Endodermal cell (in vitro differentiated cells): Measurements from ENCODE around the gene RAB15. TPM values are rescaled to one million over a fixed set of nuclear protein-coding genes. Genes with fewer than 3 reads are reported as not detected.

ENCODE experiments used
- DNase-seq: peaks from one replicate; pipeline ENCODE4 v3.0.0-alpha.2; 2017
- H3K27ac ChIP-seq: 2 replicates; pipeline ENCODE4 v1.5.1; 2013; ENCODE audit warnings: mild to moderate bottlenecking, low read depth, low read length, moderate library complexity
- H3K27me3 ChIP-seq: 2 replicates; pipeline ENCODE4 v1.6.1; 2013; ENCODE audit warnings: mild to moderate bottlenecking, low read length, moderate library complexity; ENCODE audit not compliant: insufficient read depth, control insufficient read depth, poor library complexity, severe bottlenecking
- H3K36me3 ChIP-seq: 2 replicates; pipeline ENCODE4 v1.7.0; 2013; ENCODE audit warnings: mild to moderate bottlenecking, low read length, moderate library complexity; ENCODE audit not compliant: control insufficient read depth, insufficient read depth
- H3K4me1 ChIP-seq: one replicate; pipeline ENCODE4 v1.7.0; 2013; ENCODE audit warnings: low read length; ENCODE audit not compliant: control insufficient read depth, insufficient read depth
- H3K4me3 ChIP-seq: 2 replicates; pipeline ENCODE4 v1.5.1; 2013; ENCODE audit warnings: mild to moderate bottlenecking, low read length, moderate library complexity
- H3K9ac ChIP-seq: 2 replicates; pipeline ENCODE4 v1.6.1; 2013; ENCODE audit warnings: mild to moderate bottlenecking, low read length, moderate library complexity; ENCODE audit not compliant: poor library complexity, severe bottlenecking; ENCODE audit errors: extremely low read depth
- H3K9me3 ChIP-seq: 2 replicates; pipeline ENCODE4 v1.6.1; 2013; ENCODE audit warnings: mild to moderate bottlenecking, low read length, moderate library complexity; ENCODE audit not compliant: control insufficient read depth
- H3K27ac Mint-ChIP-seq: 2 replicates; pipeline ENCODE4 v1.8.0; 2020; ENCODE audit warnings: mixed read lengths
- H3K27me3 Mint-ChIP-seq: 2 replicates; pipeline ENCODE4 v1.8.0; 2021; ENCODE audit warnings: mild to moderate bottlenecking, mixed read lengths; ENCODE audit not compliant: insufficient read depth
- H3K36me3 Mint-ChIP-seq: 2 replicates; pipeline ENCODE4 v1.8.0; 2020; ENCODE audit warnings: low read depth, mixed read lengths
- H3K4me1 Mint-ChIP-seq: 2 replicates; pipeline ENCODE4 v1.8.0; 2020; ENCODE audit warnings: mixed read lengths
- H3K4me3 Mint-ChIP-seq: 2 replicates; pipeline ENCODE4 v1.8.0; 2020; ENCODE audit warnings: mild to moderate bottlenecking, moderate library complexity, mixed read lengths
- H3K9me3 Mint-ChIP-seq: 2 replicates; pipeline ENCODE4 v1.8.0; 2020; ENCODE audit warnings: mild to moderate bottlenecking, mixed read lengths
- WGBS, 2 experiments: methylation state at CpG; one replicate each; pipeline versions ENCODE4 v1.1.5 to v1.1.7; 2013; ENCODE audit warnings: missing lambda C conversion rate in 2 of 2, mixed read lengths in 1 of 2; ENCODE audit not compliant: insufficient coverage in 1 of 2, insufficient read length in 1 of 2; 5-methylcytosine and 5-hydroxymethylcytosine counted together
- total RNA-seq, 2 donors: library from RNA; stranded (reverse); fragmentation: NEBNext Ultra II Directional in 1 of 2; extraction: Animal tissue kit (Norgen Biotek cat#: 25700) in 1 of 2; gene quantifications; 2 replicates in 1 of 2; 3 replicates in 1 of 2; pipeline ENCODE4 v1.2.1, GENCODE V29; 2021
- TF ChIP-seq, protein P1 (sequence below): fragments of 200-600 bp; sonication (generic); conservative IDR thresholded peaks from 2 replicates; pipeline ENCODE4 v1.5.0; 2021; ENCODE audit warnings: antibody characterized with exemption, mild to moderate bottlenecking

Gene RAB15
- total RNA-seq, 2 donors from 2014 or later, result 48.7 to 77.2 TPM

DNA sequence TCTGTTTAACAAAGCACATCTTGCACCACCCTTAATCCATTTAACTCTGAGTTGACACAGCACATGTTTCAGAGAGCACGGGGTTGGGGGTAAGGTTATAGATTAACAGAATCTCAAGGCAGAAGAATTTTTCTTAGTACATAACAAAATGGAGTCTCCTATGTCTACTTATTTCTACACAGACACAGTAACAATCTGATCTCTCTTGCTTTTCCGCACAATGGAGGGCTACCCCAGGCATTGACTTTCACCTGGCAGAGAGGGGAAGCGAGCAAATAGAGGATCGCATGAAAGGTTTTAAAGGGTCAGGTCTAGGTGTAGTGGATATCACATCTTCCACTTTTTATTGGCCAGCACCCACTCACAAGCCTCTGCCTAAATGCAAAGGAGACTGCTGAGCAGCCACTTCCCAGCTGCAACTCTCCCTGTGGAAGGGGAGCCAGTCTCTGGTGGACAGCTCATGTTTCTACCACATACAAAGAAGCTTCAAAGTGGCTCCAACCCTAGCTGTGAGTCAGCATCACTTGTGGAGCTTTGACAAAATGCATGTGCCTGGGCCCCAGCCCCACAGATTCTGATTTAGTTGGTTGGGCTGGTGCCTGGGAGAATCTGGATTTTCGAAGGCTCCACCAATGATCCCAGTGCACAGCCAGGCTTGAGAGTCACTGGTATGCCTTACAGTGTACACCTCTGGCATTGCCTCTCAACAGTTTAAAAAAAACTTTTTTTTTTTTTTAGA, 7.4 kb upstream of the RAB15 start:
- Mint-ChIP-seq H3K4me3 (no peak overlapping the region), H3K27ac (peak overlapping the region; percentile 92)
- DNase-seq, result no peak

DNA sequence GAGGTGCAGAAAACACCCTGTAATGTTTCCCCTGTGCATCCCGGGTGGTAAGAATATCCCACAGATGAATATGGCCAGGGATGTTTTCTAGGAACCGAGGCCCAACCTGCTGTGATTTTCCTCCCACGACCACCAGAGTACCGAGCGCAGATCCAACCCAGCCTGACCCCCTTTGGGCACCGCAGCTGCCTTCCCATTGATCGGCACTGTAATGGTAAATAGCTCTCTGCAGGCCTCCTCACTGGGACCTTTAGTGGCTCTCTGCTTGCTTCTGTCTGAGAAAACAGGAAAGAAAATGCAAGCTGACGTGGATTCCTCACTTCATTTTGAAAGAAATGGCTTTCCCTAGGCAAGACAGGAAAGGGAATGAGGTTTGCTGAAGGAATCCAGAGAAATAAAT, 2.4 kb upstream of the RAB15 start:
- H3K9me3 Mint-ChIP-seq, result no peaks in the 10 kb centered on the region
- Histone ChIP-seq H3K36me3 (no peaks in the 10 kb centered on the region), H3K4me3 (no peak overlapping the region), H3K9me3 (no peaks in the 10 kb centered on the region), H3K4me1 (peaks cover 6% of the 10 kb centered on the region), H3K27me3 (no peaks in the 10 kb centered on the region), H3K27ac (no peak overlapping the region), H3K9ac (no peak overlapping the region)
- peak overlapping the region; percentile 87 for H3K27ac Mint-ChIP-seq
- H3K36me3 Mint-ChIP-seq, result no peaks in the 10 kb centered on the region
- no peak overlapping the region for H3K4me3 Mint-ChIP-seq
- WGBS, 2 experiments, result 41 to 56% methylated on average over 8 of the region's 8 CpGs
- peaks cover 2% of the 10 kb centered on the region for H3K27me3 Mint-ChIP-seq
- TF ChIP-seq, protein P1, sequence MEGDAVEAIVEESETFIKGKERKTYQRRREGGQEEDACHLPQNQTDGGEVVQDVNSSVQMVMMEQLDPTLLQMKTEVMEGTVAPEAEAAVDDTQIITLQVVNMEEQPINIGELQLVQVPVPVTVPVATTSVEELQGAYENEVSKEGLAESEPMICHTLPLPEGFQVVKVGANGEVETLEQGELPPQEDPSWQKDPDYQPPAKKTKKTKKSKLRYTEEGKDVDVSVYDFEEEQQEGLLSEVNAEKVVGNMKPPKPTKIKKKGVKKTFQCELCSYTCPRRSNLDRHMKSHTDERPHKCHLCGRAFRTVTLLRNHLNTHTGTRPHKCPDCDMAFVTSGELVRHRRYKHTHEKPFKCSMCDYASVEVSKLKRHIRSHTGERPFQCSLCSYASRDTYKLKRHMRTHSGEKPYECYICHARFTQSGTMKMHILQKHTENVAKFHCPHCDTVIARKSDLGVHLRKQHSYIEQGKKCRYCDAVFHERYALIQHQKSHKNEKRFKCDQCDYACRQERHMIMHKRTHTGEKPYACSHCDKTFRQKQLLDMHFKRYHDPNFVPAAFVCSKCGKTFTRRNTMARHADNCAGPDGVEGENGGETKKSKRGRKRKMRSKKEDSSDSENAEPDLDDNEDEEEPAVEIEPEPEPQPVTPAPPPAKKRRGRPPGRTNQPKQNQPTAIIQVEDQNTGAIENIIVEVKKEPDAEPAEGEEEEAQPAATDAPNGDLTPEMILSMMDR, result peak; percentile 21
- H3K4me1 Mint-ChIP-seq, result peaks cover 31% of the 10 kb centered on the region
- peak; percentile 83 for DNase-seq

More for the DNA sequence above, 7.4 kb upstream of the RAB15 start:
- peak overlapping the region; percentile 65 for H3K4me3 ChIP-seq
- H3K36me3 Mint-ChIP-seq, result no peaks in the 10 kb centered on the region
- H3K27me3 Mint-ChIP-seq, result peaks cover 7% of the 10 kb centered on the region
- 67 to 86% methylated on average over 1 to 4 of the region's 5 CpGs for WGBS, 2 experiments
- no peaks in the 10 kb centered on the region for H3K9me3 ChIP-seq
- no peaks in the 10 kb centered on the region for H3K36me3 ChIP-seq
- TF ChIP-seq, protein P1, result no peak
- H3K9ac ChIP-seq, result peak overlapping the region; percentile 34
- no peak overlapping the region for H3K27ac ChIP-seq
- peaks cover 23% of the 10 kb centered on the region for H3K4me1 Mint-ChIP-seq
- peaks cover 4% of the 10 kb centered on the region for H3K4me1 ChIP-seq
- H3K9me3 Mint-ChIP-seq, result no peaks in the 10 kb centered on the region
- H3K27me3 ChIP-seq, result peaks cover 1% of the 10 kb centered on the region

DNA sequence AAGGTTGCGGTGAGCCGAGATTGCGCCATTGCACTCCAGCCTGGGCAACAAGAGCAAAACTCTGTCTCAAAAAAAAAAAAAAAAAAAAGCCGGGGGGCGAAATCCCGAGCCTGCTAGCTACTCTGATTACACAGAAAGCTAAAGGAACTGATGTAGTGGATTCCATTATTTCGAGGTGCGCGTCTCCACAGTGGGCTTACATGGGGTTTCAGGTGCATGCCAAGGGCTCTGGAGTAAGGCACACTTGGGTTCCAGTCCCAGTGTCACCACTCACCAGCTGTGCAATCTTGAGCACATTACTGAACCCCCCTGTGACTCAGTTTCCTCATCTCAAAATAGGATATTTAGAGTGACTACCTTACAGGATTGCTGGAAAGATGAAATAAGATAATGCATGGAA, 1.7 kb upstream of the RAB15 start:
- H3K9ac ChIP-seq, result no peak overlapping the region
- H3K27ac Mint-ChIP-seq, result no peak overlapping the region
- WGBS, 2 experiments, result 91 to 98% methylated on average over 5 to 9 of the region's 9 CpGs
- H3K9me3 ChIP-seq, result no peaks in the 10 kb centered on the region
- H3K4me1 Mint-ChIP-seq, result peaks cover 35% of the 10 kb centered on the region
- TF ChIP-seq, protein P1, result no peak
- no peaks in the 10 kb centered on the region for H3K27me3 ChIP-seq
- peaks cover 2% of the 10 kb centered on the region for H3K27me3 Mint-ChIP-seq
- no peaks in the 10 kb centered on the region for H3K9me3 Mint-ChIP-seq
- H3K36me3 ChIP-seq, result no peaks in the 10 kb centered on the region
- no peak for DNase-seq
- no peak overlapping the region for H3K4me3 ChIP-seq
- H3K4me1 ChIP-seq, result peaks cover 11% of the 10 kb centered on the region
- H3K4me3 Mint-ChIP-seq, result no peak overlapping the region
- no peaks in the 10 kb centered on the region for H3K36me3 Mint-ChIP-seq
- no peak overlapping the region for H3K27ac ChIP-seq
